Medulla oblongata (tissue), 1 donor: ENCODE data around the gene IQGAP3.

Experiments
- DNase-seq: peaks from one replicate; pipeline ENCODE4 v3.0.0-alpha.2; 2015; ENCODE audit errors: extremely low spot score

IQGAP3 gene

GRCh38 chr1:156571261-156571852 is 1.0 kb downstream of the IQGAP3 start:
- DNase-seq, result no peak

GRCh38 chr1:156566436-156566835 is 5.9 kb downstream of the IQGAP3 start:
- DNase-seq, result no peak

DNA sequence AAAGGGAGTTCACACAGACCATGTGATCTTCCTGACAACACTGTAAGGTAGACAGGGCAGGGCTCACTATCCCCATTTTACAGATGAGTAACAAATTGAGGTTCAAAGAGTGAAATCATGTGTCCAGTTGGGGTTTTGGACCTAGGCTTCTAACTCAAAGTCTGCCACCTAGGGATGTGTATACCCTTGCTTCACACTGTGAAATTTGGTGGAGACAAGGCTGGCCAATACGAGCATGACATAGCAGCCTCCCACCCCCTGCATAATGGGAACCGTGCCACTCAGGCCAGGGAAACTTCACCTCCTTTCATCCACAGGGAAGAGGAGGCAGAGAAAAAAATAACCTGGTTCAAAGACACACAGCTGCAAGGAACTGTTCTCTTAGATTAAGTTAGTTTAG is 6.8 kb downstream of the IQGAP3 start:
- DNase-seq, result no peak

DNA sequence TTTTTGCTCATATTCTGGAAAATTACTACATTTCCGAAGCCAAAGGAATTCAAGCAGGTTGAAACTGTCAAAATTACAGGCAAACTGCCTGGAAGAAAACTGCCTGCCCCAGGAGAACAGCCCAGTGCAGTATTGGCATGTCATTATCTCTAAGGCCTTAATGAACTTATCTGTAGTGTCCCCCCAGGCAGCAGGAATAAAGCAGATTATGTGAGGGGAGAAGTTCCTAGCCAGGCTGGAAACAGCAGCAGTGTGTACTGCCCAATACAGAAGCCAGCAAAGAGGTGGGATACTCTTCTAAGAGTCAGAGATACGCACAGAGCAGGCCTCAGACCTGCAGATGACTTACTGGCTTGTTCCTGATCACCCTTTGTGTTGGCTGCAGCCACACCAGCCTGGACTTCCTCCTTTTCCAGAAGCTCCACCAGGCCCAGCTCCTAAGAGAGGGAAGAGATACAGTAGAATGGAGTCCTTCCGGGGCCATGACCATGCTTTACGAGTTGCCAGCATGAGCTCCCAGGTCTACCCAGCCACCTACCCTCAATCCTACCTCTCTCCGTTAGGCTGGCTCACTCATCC is 11.7 kb downstream of the IQGAP3 start:
- DNase-seq, result no peak

DNA sequence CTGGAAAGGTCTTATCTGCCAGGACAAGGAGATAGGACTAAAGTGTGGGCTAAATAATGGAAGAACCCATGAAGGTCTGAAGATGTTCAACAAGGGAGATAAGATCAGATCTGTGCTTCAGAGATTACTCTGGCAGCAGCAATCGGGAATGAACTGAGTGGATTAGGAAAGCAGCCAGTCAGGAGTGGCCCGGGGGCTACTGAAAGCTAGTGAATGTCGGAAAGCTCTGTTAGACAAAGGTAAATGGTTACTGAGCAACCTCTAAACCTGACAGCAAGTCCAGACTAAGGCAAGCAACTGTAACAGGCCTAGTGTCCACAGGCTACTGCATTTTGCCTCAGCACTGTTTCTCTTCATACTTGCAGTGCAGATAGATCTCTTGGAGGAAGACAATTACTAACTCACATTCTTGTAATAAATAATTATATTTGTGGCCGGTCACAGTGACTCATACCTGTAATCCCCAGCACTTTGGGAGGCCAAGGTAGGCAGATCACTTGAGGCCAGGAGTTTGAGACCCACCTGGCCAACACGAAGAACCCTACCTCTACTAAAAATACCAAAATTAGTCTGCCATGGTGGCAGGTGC is 12.5 kb downstream of the IQGAP3 start:
- no peak for DNase-seq

DNA sequence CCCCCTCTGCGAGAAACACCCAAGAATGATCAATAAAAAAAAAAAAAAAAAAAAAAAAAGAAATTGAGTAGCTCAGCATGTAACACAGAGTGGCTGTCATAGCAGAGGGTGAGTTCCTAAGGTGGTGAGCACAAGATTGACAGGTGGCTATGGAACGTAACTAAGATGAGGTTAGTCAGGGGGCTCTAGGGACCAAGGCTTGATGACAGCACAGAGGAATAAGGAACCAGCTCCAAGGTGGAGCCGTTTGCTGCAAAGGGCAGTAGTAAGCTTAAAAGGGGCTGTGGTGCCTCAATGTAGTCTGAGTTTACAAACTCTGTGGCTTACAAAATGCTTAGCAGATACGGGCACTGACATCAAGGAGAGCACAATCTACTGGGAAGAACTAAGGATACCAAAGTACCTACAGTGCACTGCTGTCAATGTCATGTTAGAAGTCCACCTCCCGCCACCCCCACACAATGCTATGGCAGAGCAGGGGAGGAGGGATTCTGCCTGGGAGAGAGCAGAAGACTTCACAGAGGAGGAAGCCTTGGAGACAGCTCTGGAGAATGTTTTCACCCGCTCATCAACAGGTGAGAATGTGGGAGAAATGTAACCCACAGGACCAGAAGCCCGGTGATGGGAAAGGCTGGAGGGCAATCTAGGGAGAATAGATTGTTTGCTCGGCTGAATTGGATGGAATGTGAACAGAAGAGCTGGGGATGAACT is 13.1 kb downstream of the IQGAP3 start:
- DNase-seq, result no peak

DNA sequence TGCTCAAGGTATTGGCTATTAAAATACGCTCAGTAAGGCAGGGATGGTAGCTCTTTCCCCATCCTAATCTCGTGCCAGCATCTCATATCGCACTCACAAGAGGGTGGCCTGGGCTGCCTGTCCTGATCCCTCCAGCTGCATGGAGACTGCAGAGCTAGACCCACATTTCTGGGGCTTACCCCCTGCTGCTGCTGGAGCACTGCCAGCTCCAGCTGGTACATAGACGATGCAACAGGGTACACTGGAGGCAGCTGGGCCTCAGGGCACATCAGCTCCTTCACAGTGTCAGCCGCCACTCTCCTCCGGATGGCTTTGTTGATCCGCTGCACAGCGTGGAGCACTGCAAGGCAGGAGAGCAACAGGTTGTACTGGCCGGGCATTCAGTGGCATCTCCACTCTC is 16.0 kb downstream of the IQGAP3 start:
- DNase-seq, result no peak

- DNase-seq, result no peak
Measured at GRCh38 chr1:156555715-156556114, 16.6 kb downstream of the IQGAP3 start.

GRCh38 chr1:156554971-156555370 is 17.4 kb downstream of the IQGAP3 start:
- no peak for DNase-seq

GRCh38 chr1:156553860-156554485 is 18.4 kb downstream of the IQGAP3 start:
- DNase-seq, result peak; percentile 36

DNA sequence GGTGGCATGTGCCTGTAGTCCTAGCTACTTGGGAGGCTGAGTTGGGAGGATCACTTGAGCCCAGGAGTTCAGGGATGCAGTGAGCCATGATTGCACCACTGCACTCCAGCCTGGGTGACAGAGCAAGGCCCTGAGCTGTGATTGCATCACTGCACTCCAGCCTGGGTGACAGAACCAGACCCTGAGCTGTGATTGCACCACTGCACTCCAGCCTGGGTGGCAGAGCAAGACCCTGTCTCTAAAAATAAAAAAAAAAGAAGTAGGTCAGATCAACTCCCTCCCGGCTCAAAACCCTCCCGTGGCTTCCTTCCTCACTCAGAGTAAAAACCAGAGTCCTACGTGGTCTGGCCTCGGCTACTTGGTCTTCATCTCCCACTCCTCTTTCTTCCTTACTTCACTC is 19.4 kb downstream of the IQGAP3 start:
- peak; percentile 73 for DNase-seq

DNA sequence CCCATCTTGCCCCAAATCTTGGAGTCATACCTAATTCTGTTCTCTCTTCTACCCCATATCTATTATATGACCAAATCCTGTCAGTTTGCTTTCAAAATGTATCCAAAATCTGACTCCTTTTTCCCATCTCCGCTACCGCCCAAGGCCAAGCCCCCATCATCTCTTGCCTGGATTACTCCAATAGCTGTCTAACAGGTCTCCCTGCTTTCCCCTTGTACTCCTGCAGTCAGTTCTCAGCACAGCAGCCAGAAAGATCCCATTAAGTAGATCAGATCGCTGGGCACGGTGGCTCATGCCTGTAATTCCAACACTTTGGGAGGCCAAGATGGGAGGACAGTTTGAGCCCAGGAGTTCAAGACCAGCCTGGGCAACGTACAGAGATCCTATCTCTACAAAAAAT is 19.8 kb downstream of the IQGAP3 start:
- DNase-seq, result no peak

DNA sequence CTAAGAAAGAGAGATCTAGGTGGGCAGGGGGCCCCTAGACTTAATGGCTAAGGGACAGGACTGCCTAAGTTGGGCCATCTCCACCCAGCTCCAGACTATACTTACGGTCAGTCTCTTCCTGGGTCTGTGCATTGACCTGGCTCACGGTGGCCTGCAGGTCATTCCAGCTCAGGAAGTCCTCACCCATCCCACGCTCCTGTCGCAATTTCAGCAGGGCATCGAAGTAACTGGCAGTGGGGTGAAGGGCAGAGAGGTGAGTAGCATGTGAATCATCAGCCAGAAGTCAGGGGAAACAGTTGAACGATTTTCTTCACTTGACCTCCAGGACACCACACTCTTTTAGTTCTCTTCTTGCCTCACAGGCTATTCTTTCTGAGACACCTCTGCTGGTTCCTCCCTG is 20.5 kb downstream of the IQGAP3 start:
- DNase-seq, result no peak

DNA sequence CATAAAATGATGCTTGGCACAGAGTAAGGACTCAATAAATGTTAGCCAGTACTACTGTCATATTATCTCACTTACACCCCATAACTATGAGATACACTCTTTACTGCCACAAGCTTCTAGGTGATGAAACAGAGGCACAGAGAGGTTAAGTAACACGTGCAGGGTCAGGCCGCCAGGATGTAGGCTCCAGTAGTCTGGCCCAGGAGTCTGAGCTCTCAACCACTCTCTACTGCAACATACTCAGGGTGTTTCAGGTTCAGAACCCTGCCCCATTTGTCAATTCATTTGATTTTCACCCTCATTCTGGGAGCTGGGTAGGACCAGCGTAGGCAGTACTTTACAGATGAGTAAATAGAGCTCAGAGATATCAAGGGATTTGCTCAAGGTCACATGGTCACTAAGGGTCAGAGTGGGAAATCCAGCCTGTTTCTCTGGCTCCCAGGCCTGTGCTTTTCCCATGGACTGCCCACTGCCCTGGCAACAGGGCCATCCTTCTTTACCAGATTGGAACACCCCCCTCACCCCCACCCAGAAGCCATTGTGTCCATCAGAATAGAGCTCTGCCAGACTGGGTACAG is 21.2 kb downstream of the IQGAP3 start:
- DNase-seq, result no peak

GRCh38 chr1:156550346-156550745 is 22.0 kb downstream of the IQGAP3 start:
- no peak for DNase-seq

- DNase-seq, result no peak
Measured at GRCh38 chr1:156549831-156550230, 22.5 kb downstream of the IQGAP3 start.

DNA sequence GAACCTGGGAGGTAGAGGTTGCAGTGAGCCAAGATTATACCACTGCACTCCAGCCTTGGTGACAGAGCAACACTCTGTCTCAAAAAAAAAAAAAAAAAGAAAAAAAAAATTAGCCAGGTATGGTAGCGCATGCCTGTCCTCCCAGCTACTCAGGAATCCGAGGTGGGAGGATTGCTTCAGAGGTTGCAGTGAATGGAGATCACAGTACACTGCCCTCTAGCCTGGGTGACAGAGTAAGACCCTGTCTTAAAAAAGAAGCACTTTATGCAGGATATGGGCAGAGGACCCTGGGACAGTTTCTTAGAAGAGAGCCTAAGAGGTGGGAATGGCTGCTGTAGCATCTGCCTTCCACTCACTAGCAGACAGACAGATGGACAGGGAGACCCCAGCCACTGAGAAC is 23.0 kb downstream of the IQGAP3 start:
- no peak for DNase-seq

GRCh38 chr1:156547982-156548381 is 24.4 kb downstream of the IQGAP3 start:
- no peak for DNase-seq

- DNase-seq, result no peak
Measured at GRCh38 chr1:156547434-156547833, 24.9 kb downstream of the IQGAP3 start.

DNA sequence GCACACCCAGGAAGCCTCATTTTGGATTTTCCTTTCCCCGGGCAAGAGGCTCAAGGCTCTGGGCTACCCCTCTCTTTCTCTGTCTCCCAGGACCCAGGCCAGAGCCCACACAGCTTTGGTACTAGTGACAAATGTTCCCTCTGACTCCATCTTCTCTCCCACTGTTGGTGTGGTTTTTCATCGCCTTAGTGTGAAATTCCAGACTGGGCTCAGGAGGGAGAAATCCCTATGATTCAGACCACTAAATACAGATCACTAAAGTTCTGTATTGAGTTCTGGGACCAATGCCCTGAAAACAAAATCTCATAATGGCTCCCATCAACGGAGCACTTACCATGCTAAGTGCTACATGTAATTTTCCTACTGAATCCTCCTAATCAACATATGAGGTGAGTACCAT is 26.1 kb downstream of the IQGAP3 start:
- DNase-seq, result no peak

- no peak for DNase-seq
Measured at GRCh38 chr1:156544592-156545102, 27.7 kb downstream of the IQGAP3 start.

- DNase-seq, result no peak
Measured at GRCh38 chr1:156543066-156543465, 29.3 kb downstream of the IQGAP3 start.
